NCI-H146 treated with DMSO at 0.1 percent for 48 hours (cell line): ENCODE data around the gene UPK3BL2.
"Not testable (repeated sequence)": the region's sequence is repeated elsewhere in the genome, so short reads cannot be mapped to it uniquely, and the experiment has no call there.

ENCODE experiments used
- DNase-seq: peaks from one replicate; lab custom pipeline; 2025; ENCODE audit not compliant: unreplicated experiment; lab: John Stamatoyannopoulos, UW

UPK3BL2 gene

GRCh38 chr7:102532127-102532526 is 11.4 kb downstream of the UPK3BL2 start:
- DNase-seq = not testable (repeated sequence)

GRCh38 chr7:102531583-102531982 is 11.9 kb downstream of the UPK3BL2 start:
- not testable (repeated sequence) for DNase-seq

DNA sequence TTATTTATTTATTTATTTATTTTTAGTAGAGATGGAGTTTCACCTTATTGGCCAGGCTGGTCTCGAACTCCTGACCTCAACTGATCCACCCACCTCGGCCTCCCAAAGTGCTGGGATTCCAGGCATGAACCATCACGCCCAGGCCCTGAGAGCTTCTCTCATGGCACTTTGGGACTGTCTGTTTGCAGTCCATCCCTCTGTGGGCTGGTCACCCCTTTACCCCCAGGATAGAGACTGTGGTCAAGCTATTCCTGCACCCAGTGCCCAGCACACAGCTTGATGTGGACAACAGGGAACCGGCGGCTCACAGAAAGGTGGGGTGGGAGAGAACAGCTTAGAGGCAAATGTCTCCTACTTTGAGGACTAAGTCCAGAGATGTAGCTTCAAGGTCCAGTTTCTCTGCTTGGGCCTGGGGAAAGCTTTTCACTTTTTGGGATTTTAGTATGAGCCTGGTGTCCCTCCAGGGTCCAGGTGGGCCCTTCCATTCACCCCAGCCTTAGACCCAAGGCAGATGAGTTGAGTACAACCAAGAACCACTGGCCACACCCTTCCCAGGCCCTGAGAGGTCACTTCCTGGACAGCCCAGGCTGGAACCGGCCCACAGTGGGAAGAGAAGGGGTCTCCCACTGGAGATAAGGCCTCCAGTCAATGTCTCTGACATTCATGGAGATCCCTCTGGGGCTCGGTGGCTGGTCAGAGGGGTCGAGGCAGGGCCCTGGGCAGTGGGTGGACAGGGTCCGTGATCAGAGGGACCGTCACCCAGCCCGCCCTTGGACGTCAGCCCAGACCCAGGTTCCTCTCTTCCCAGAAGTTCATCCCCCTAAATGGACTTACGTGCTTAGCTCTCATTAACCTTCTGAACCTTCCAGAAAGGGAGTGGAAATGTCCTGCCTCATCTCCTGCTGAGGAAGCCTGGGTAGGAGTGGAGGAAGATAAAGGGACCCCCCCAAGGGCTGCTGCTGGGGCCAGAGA is 15.4 kb downstream of the UPK3BL2 start:
- not testable (repeated sequence) for DNase-seq

DNA sequence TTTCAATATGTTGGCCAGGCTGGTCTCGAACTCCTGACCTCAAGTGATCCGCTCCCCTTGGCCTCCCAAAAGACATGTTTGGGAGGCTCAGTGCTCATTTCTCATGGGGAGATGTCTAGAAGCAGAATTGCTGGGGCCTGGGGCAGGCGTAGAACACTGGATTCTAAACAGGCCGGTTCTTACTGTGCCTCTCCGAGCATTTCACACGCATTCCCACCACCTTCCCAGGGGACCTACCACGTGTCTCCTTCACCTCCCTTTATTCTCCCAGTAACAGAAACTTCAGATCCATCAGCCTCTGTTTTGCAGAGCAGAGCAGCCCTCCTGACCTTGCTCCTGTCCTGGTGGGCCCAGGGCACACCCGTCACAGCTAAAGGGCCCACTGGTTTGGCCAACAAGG is 16.3 kb downstream of the UPK3BL2 start:
- not testable (repeated sequence) for DNase-seq

GRCh38 chr7:102524803-102525202 is 18.7 kb downstream of the UPK3BL2 start:
- not testable (repeated sequence) for DNase-seq

DNA sequence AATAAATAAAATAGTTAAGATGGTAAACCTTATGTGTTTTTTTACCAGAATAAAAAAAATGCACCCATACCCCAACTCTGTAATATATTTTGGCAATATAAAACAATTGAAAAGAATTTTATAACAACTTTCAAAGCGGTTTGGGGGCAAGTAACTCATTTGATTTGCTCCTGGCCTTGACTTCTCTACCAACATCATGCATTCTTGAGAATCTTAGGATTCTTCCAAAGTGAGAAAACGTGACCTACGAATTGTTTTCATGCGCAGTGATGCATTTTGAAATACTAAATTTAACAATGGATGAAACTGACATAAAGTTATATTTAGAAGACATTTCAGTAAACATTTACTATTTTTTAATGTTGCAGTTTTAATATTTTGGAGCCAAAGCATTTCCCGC is 22.7 kb downstream of the UPK3BL2 start:
- not testable (repeated sequence) for DNase-seq

GRCh38 chr7:102517550-102518147 is 25.8 kb downstream of the UPK3BL2 start, which contains the start of gene RASA4B:
Gene RASA4B, minus strand, starts transcription at chr7:102517777. Its CDS starts 67 bp downstream, at chr7:102517710.
- not testable (repeated sequence) for DNase-seq

DNA sequence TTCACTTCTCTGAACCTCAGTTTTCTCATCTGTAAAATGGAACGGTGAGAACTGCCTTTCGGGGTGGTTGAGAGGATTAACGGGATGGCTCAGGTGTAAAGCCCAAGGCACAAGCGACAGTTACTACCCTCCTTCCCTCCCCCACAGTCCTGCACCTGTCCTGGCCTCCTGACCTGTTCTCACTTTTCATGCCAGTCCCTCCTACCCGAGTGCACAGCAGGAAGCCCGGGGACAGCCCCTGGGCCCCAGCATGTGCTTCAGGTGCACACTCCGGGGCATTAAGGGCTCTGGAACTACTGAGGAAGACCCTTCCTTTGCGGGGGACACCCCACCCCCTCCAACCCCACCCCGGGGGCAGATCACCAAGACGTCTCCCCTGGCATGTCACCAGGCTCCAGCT is 26.5 kb downstream of the UPK3BL2 start:
- not testable (repeated sequence) for DNase-seq

DNA sequence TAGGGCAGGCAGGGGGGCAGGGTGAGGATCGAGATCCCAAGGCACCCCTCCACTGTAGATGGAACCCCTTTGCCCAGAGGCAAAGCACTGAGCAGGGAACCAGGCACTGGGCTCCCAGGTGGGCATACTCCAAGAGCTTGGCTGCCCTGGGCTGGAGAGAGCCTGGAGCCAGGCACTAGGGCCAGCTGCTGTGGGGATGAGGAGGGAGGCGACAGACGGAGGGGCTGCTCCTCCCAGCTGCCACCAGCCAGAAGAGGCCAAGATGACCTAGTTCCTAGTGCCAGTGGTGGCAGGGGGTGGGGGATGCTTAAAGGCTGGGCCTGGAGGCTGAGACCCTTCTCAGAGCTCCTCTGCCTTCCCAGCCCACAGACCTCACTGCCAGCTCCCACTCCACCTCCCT is 27.6 kb downstream of the UPK3BL2 start:
- DNase-seq = not testable (repeated sequence)

- DNase-seq = not testable (repeated sequence)
Measured at GRCh38 chr7:102514881-102515721, 28.4 kb downstream of the UPK3BL2 start.

- DNase-seq = not testable (repeated sequence)
Measured at GRCh38 chr7:102512642-102513221, 30.8 kb downstream of the UPK3BL2 start.

- not testable (repeated sequence) for DNase-seq
Measured at GRCh38 chr7:102511860-102512522, 31.5 kb downstream of the UPK3BL2 start.

GRCh38 chr7:102510575-102510974 is 32.9 kb downstream of the UPK3BL2 start:
- DNase-seq = not testable (repeated sequence)

DNA sequence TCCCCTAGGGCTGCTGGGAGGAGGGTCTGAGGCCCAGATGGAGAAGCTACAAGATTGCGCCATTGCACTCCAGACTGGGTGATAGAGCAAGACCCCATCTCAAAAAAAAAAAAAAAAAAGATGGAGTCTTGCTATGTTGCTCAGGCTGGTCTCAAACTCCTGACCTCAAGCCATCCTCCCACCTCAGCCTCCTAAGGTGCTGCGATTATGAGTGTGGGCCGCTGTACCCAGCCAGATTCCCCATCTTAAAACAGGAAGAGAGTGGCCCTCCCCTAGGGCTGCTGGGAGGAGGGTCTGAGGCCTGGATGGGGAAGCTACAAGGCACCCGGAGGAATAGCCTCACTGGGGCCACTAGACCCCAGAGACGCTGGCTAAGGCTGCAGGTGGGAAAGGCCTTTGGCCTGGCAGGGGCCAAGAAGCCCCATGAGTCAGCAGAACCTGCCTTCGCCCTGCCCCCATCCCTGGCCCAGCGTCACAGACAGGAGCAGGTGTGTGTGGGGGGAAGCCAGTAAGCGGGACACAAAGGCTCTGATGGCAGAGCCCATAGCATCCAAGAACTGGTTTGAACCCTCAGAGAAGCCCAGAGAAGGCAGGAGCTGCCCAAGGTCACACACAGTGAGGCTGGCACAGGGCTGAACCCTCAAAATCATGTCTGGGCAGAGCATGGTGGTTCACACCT is 35.9 kb downstream of the UPK3BL2 start:
- DNase-seq = not testable (repeated sequence)

GRCh38 chr7:102505298-102506185 is 38.0 kb downstream of the UPK3BL2 start:
- DNase-seq = not testable (repeated sequence)

- DNase-seq = not testable (repeated sequence)
Measured at GRCh38 chr7:102503141-102503540, 40.4 kb downstream of the UPK3BL2 start.

DNA sequence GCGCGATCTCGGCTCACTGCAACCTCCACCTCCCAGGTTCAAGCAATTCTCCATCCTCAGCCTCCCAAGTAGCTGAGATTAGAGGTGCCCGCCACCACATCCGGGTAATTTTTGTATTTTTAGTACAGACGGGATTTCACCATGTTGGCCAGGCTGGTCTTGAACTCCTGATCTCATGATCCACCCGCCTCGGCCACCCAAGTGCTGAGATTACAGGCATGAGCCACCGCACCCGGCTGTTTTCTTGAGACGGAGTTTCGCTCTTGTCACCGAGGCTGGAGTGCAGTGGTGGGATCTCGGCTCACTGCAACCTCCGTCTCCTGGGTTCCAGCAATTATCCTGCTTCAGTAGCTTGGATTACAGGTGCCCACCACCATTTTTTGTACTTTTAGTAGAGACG is 45.2 kb downstream of the UPK3BL2 start:
- DNase-seq = not testable (repeated sequence)

DNA sequence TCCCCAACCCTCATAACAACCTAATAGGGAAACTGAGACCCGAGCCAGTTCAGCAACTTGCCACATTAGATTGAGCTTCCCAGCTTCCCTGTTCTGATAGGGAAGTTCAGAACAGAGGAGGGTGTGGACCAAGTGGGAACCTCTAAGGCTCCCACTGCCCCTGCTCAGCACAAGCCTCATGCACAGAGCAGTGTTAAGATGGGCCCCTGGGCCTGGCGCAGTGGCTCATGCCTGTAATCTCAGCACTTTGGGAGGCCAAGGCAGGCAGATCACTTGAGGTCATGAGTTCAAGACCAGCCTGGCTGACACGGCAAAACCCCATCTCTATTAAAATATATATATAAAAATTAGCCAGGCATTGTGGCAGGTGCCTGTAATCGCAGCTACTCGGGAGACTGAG is 46.2 kb downstream of the UPK3BL2 start:
- not testable (repeated sequence) for DNase-seq
